ENCODE data around the gene NFKB1. TPM values are rescaled to one million over a fixed set of nuclear protein-coding genes. Genes with fewer than 3 reads are reported as not detected.

The NFKB1 gene
- total RNA-seq, 1 experiment from 2014 or later = 70.9 TPM

GRCh38 chr4:102503831-102504786, 3.0 kb downstream of the NFKB1 start:
- Mint-ChIP-seq H3K4me1 (ENCODE audit: insufficient read depth, unreplicated experiment) (peaks cover 27% of the 10 kb centered on the region), H3K36me3 (ENCODE audit: insufficient read depth, unreplicated experiment) (no peaks in the 10 kb centered on the region), H3K27ac (ENCODE audit: low read depth, unreplicated experiment) (peak overlapping the region; percentile 96), H3K27me3 (ENCODE audit: insufficient read depth, unreplicated experiment) (no peaks in the 10 kb centered on the region), H3K4me3 (ENCODE audit: unreplicated experiment) (peak overlapping the region; percentile 95), H3K9me3 (ENCODE audit: unreplicated experiment) (no peaks in the 10 kb centered on the region)
- intact Hi-C loops (cut with micrococcal nuclease) = loop anchor here (2.0 to 5.0 kb wide), 3 partner anchors 57 to 323 kb away; partner anchors contain the start of gene UBE2D3
- TF ChIP-seq CTCF (IDR thresholded peaks at IDR 0.05; ENCODE audit: unreplicated experiment) = no peak
- POLR2A ChIA-PET = interaction anchor here (0.8 to 4.5 kb wide), 9 partner anchors 15 to 324 kb away, joined by 3 to 43 read pairs (median 14); partner anchors contain the start of gene UBE2D3
- no TSS peak for BruUV-seq (replicated peaks)
- CTCF ChIA-PET = no interaction called here
- DNase-seq (ENCODE audit: unreplicated experiment) = peak; percentile 14

- Mint-ChIP-seq H3K4me3 (ENCODE audit: unreplicated experiment) (peak overlapping the region; percentile 95), H3K9me3 (ENCODE audit: unreplicated experiment) (no peaks in the 10 kb centered on the region), H3K27me3 (ENCODE audit: insufficient read depth, unreplicated experiment) (no peaks in the 10 kb centered on the region), H3K4me1 (ENCODE audit: insufficient read depth, unreplicated experiment) (peaks cover 34% of the 10 kb centered on the region), H3K27ac (ENCODE audit: low read depth, unreplicated experiment) (peak overlapping the region; percentile 96), H3K36me3 (ENCODE audit: insufficient read depth, unreplicated experiment) (peaks cover 6% of the 10 kb centered on the region)
- no TSS peak for BruUV-seq (replicated peaks)
- intact Hi-C loops (cut with micrococcal nuclease) = loop anchor here (5.0 kb wide), 2 partner anchors 58 to 322 kb away; partner anchors contain the start of gene UBE2D3
- ChIA-PET CTCF (no interaction called here), POLR2A (interaction anchor here (0.6 to 1.3 kb wide), 6 partner anchors 10 to 323 kb away, joined by 3 to 7 read pairs (median 3); partner anchors contain the start of gene UBE2D3)
- TF ChIP-seq CTCF (IDR thresholded peaks at IDR 0.05; ENCODE audit: unreplicated experiment) = no peak
- peak; percentile 30 for DNase-seq (ENCODE audit: unreplicated experiment)
Measured at GRCh38 chr4:102504941-102505340, 3.8 kb downstream of the NFKB1 start.

- Mint-ChIP-seq H3K27me3 (ENCODE audit: insufficient read depth, unreplicated experiment) (no peaks in the 10 kb centered on the region), H3K36me3 (ENCODE audit: insufficient read depth, unreplicated experiment) (peaks cover 7% of the 10 kb centered on the region), H3K27ac (ENCODE audit: low read depth, unreplicated experiment) (no peak overlapping the region), H3K9me3 (ENCODE audit: unreplicated experiment) (no peaks in the 10 kb centered on the region), H3K4me3 (ENCODE audit: unreplicated experiment) (no peak overlapping the region), H3K4me1 (ENCODE audit: insufficient read depth, unreplicated experiment) (peaks cover 35% of the 10 kb centered on the region)
- ChIA-PET CTCF (no interaction called here), POLR2A (interaction anchor here (0.6 to 1.3 kb wide), 6 partner anchors 10 to 322 kb away, joined by 3 to 7 read pairs (median 3); partner anchors contain the start of gene UBE2D3)
- DNase-seq (ENCODE audit: unreplicated experiment) = no peak
- intact Hi-C loops (cut with micrococcal nuclease) = no loop called here
- no TSS peak for BruUV-seq (replicated peaks)
- no peak for TF ChIP-seq CTCF (IDR thresholded peaks at IDR 0.05; ENCODE audit: unreplicated experiment)
Measured at GRCh38 chr4:102505708-102506107, 4.5 kb downstream of the NFKB1 start.

GRCh38 chr4:102506523-102506922, 5.4 kb downstream of the NFKB1 start:
- no peak overlapping the region for H3K27ac Mint-ChIP-seq (ENCODE audit: low read depth, unreplicated experiment)
- DNase-seq (ENCODE audit: unreplicated experiment) = no peak
- BruUV-seq (replicated peaks) = no TSS peak
- H3K4me3 Mint-ChIP-seq (ENCODE audit: unreplicated experiment) = no peak overlapping the region
- H3K4me1 Mint-ChIP-seq (ENCODE audit: insufficient read depth, unreplicated experiment) = peaks cover 35% of the 10 kb centered on the region
- ChIA-PET POLR2A (no interaction called here), CTCF (no interaction called here)
- H3K9me3 Mint-ChIP-seq (ENCODE audit: unreplicated experiment) = no peaks in the 10 kb centered on the region
- no peaks in the 10 kb centered on the region for H3K27me3 Mint-ChIP-seq (ENCODE audit: insufficient read depth, unreplicated experiment)
- H3K36me3 Mint-ChIP-seq (ENCODE audit: insufficient read depth, unreplicated experiment) = peaks cover 7% of the 10 kb centered on the region
- no peak for TF ChIP-seq CTCF (IDR thresholded peaks at IDR 0.05; ENCODE audit: unreplicated experiment)
- intact Hi-C loops (cut with micrococcal nuclease) = no loop called here
